Measurements from ENCODE around the gene S100A5. TPM values are rescaled to one million over a fixed set of nuclear protein-coding genes. Genes with fewer than 3 reads are reported as not detected.

The S100A5 gene
- total RNA-seq, 1 donor from 2014 or later: not detected

DNA sequence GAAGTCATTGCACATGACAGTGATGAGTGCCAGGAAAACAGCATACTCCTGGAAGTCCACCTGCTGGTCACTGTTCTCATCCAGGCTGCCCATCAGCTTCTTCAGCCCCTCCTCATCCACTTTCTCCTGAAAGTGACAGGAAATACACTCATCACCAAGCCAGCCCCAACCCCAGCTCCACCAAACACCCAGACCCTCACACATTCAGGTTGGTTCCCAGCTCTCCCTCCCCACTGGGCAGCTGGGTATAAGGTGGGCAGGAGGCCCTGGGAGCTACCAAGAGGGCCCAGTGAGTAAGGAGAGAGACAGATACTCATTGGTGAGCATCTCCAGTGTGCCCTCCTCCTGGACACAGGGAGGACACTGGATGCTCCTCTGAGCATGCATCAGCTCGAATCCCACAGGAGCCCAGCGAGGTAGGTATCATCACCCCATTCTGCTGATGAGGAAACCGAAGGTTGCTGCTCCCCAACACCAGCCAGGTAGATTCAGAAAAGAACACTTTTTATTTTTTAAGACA lies 20.8 kb upstream of the S100A5 start:
- peaks cover 5% of the 10 kb centered on the region for H3K36me3 ChIP-seq (ENCODE audit: control insufficient read depth, insufficient read depth, low read length)
- no peak overlapping the region for H3K4me3 ChIP-seq (ENCODE audit: low read depth, low read length)
- no peaks in the 10 kb centered on the region for H3K27me3 ChIP-seq (ENCODE audit: control insufficient read depth, insufficient read depth, low read length)
- FAIRE-seq (no peak), DNase-seq (ENCODE audit: low read depth) (peak; percentile 78)
- TF ChIP-seq, protein P1, sequence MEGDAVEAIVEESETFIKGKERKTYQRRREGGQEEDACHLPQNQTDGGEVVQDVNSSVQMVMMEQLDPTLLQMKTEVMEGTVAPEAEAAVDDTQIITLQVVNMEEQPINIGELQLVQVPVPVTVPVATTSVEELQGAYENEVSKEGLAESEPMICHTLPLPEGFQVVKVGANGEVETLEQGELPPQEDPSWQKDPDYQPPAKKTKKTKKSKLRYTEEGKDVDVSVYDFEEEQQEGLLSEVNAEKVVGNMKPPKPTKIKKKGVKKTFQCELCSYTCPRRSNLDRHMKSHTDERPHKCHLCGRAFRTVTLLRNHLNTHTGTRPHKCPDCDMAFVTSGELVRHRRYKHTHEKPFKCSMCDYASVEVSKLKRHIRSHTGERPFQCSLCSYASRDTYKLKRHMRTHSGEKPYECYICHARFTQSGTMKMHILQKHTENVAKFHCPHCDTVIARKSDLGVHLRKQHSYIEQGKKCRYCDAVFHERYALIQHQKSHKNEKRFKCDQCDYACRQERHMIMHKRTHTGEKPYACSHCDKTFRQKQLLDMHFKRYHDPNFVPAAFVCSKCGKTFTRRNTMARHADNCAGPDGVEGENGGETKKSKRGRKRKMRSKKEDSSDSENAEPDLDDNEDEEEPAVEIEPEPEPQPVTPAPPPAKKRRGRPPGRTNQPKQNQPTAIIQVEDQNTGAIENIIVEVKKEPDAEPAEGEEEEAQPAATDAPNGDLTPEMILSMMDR (IDR thresholded peaks at IDR 0.05; ENCODE audit: insufficient read depth, low read length, severe bottlenecking): no peak

DNA sequence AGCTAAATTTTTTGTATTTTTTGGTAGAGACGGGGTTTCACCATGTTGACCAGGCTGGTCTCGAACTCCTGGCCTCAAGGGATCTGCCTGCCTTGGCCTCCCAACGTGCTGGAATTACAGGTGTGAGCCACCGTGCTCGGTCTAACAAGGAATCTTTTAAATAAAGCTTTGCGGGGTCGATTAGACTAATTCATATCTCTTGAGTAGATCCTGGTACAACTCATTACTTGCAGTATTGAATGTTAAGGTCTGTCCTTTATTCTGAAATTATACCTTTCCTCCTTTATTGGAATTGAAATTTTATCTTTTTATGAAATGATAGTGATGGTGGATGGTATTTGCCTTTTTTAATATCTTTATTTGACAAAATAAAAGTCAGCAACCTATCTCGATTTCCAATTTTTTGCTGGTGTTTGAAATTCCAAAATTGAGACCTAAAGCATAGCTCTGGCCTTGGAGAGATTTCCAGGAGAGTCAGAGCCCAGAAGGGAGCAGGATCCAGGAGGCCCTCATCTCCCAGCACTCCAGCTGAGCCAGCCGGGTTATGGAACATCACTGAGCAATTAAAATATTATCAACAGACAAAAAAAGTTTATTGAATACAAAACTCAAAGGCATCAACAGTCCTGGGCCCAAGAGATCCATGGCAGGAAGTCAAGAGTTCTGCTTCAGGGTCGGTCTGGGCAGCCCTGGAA lies 20.2 kb upstream of the S100A5 start:
- no peaks in the 10 kb centered on the region for H3K27me3 ChIP-seq (ENCODE audit: control insufficient read depth, insufficient read depth, low read length)
- FAIRE-seq: no peak
- H3K36me3 ChIP-seq (ENCODE audit: control insufficient read depth, insufficient read depth, low read length): peaks cover 5% of the 10 kb centered on the region
- DNase-seq (ENCODE audit: low read depth): peak; percentile 76
- H3K4me3 ChIP-seq (ENCODE audit: low read depth, low read length): no peak overlapping the region
- TF ChIP-seq, protein P1 (IDR thresholded peaks at IDR 0.05; ENCODE audit: insufficient read depth, low read length, severe bottlenecking): no peak

DNA sequence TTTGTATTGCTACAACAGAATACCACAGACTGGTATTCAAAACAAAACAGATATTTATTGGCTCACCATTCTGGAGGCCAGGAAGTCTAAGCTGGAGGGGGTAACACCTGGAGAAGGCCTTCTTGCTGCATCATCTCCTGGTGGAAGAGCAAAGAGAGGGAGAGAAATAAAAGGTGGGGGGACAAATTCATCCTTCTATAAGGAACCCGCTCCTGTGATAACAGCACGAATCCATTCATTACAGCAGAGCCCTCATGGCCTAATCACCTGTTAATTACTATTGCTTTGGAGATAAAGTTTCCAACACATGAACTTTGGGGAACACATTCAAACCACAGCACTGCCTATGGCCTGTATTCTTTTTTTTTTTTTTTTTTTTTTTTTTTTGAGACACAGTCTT lies 19.5 kb upstream of the S100A5 start:
- H3K36me3 ChIP-seq (ENCODE audit: control insufficient read depth, insufficient read depth, low read length): peaks cover 4% of the 10 kb centered on the region
- DNase-seq (ENCODE audit: low read depth) (peak; percentile 79), FAIRE-seq (no peak)
- H3K4me3 ChIP-seq (ENCODE audit: low read depth, low read length): no peak overlapping the region
- no peaks in the 10 kb centered on the region for H3K27me3 ChIP-seq (ENCODE audit: control insufficient read depth, insufficient read depth, low read length)
- TF ChIP-seq, protein P1 (IDR thresholded peaks at IDR 0.05; ENCODE audit: insufficient read depth, low read length, severe bottlenecking): no peak

DNA sequence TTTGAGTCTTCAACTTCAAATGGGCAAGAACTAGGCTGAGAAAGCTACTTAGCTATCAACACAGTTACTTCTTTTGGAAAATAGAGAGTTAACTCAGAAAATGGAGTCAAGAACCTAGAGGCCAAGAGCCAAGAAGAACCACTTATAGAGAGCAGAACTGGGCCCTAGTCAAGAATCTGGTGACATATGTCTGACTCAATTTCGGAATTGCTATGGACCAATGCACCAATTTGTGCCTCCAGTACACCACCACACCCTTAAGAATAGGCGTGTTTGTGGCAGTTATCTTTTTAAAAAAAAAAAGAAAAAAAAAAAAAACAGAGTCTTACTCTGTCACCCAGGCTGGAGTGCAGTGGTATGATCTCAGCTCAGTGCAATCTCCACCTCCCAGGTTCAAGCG lies 17.1 kb upstream of the S100A5 start:
- TF ChIP-seq, protein P1 (IDR thresholded peaks at IDR 0.05; ENCODE audit: insufficient read depth, low read length, severe bottlenecking): no peak
- peaks cover 10% of the 10 kb centered on the region for H3K36me3 ChIP-seq (ENCODE audit: control insufficient read depth, insufficient read depth, low read length)
- no peak overlapping the region for H3K4me3 ChIP-seq (ENCODE audit: low read depth, low read length)
- FAIRE-seq (no peak), DNase-seq (ENCODE audit: low read depth) (no peak)
- no peaks in the 10 kb centered on the region for H3K27me3 ChIP-seq (ENCODE audit: control insufficient read depth, insufficient read depth, low read length)

DNA sequence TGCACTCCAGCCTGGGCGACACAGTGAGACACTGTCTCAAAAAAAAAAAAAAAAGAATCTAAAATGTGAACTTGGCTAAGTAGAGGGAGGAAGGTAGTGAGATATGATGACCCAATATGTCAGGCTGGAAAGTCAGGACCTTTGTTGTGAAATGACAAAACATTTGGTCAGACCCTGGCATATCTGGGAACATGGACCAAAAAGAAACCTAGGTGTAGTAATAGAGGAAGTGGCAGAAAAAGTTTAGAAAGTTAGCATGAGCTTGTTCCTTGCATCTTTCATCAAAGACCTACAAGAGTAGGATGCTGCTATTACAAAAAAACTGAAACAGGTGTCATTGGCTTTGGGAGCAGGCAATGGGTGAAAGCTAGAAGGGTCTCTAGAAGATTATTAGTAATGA lies 15.6 kb upstream of the S100A5 start:
- Histone ChIP-seq H3K36me3 (ENCODE audit: control insufficient read depth, insufficient read depth, low read length) (peaks cover 10% of the 10 kb centered on the region), H3K27me3 (ENCODE audit: control insufficient read depth, insufficient read depth, low read length) (no peaks in the 10 kb centered on the region), H3K4me3 (ENCODE audit: low read depth, low read length) (no peak overlapping the region)
- DNase-seq (ENCODE audit: low read depth) (no peak), FAIRE-seq (no peak)
- TF ChIP-seq, protein P1 (IDR thresholded peaks at IDR 0.05; ENCODE audit: insufficient read depth, low read length, severe bottlenecking): no peak

Measured in bronchial epithelial cell (primary cell).